CD4-positive, alpha-beta T cell treated with Interleukin-1 beta for 1 hour (primary cell): ENCODE data around the gene HLA-DQB2.

Experiments used
- DNase-seq, 2 donors: peaks; one replicate each; pipeline ENCODE4 v3.0.0-alpha.2; 2020 to 2022

Gene HLA-DQB2

GRCh38 chr6:32744776-32745175 lies 18.6 kb downstream of the HLA-DQB2 start:
- DNase-seq: no peak

GRCh38 chr6:32742374-32742773 lies 21.0 kb downstream of the HLA-DQB2 start:
- DNase-seq: no peak

- DNase-seq: no peak
Measured at GRCh38 chr6:32741031-32741960, 22.0 kb downstream of the HLA-DQB2 start, which contains the start of gene HLA-DQA2. TSS of gene HLA-DQA2 (plus strand) at chr6:32741391. CDS start at chr6:32741444, 53 bp downstream.

- DNase-seq: no peak
Measured at GRCh38 chr6:32738126-32738525, 25.2 kb downstream of the HLA-DQB2 start.

- DNase-seq: no peak
Measured at GRCh38 chr6:32718879-32719278, 44.5 kb downstream of the HLA-DQB2 start.

- no peak for DNase-seq
Measured at GRCh38 chr6:32716396-32716795, 46.9 kb downstream of the HLA-DQB2 start.

GRCh38 chr6:32713241-32713640 lies 50.1 kb downstream of the HLA-DQB2 start:
- no peak for DNase-seq

GRCh38 chr6:32709625-32710024 lies 53.7 kb downstream of the HLA-DQB2 start:
- DNase-seq: no peak
